HG02981 (cell line): ENCODE data around the gene FGGY.
"Not testable (repeated sequence)": the region's sequence is repeated elsewhere in the genome, so short reads cannot be mapped to it uniquely, and the experiment has no call there.

Experiments used
- ATAC-seq: cut with Tn5 transposase; IDR thresholded peaks from one replicate; pipeline ENCODE4 v1.9.1; 2021; ENCODE audit warnings: mild to moderate bottlenecking, moderate library complexity; ENCODE audit not compliant: unreplicated experiment

The FGGY gene

DNA sequence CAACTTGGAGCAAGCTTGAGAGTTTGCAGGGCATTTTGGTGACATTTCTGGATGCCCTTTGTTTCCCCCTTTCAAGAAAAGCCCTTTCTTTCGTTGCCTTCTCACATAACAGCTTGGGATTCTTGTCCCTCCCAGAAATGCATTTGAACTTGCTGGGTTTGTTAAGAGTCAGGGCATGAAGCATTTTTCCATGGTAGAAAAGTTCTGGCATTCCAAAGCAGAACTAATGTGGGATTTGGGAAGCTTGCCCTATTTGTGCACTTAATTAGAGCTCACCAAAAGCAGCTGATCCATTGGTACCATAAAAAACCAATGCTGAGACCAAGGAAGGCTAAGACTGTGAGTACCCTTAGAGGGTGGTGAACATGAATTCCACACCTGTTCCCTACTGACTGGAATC is 418.1 kb downstream of the FGGY start:
- no peak for ATAC-seq

DNA sequence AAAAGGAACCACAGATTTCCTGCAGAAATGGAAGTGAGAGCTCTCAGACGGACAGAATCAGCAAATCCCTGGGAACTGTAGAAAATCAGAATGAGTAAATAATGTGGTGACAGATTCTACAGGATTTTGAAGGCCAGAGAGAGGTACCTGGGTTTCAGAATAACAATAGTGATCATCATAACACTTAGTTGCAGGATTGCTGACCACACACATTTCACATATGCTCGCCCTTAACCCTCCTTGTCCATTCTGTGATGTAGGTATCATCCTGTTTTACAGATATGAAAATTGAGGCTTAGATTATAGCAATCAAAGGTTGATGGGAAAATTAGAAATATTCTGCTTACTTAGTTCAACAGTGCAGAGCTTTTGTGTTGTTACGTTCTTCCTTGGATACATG is 419.9 kb downstream of the FGGY start:
- no peak for ATAC-seq

DNA sequence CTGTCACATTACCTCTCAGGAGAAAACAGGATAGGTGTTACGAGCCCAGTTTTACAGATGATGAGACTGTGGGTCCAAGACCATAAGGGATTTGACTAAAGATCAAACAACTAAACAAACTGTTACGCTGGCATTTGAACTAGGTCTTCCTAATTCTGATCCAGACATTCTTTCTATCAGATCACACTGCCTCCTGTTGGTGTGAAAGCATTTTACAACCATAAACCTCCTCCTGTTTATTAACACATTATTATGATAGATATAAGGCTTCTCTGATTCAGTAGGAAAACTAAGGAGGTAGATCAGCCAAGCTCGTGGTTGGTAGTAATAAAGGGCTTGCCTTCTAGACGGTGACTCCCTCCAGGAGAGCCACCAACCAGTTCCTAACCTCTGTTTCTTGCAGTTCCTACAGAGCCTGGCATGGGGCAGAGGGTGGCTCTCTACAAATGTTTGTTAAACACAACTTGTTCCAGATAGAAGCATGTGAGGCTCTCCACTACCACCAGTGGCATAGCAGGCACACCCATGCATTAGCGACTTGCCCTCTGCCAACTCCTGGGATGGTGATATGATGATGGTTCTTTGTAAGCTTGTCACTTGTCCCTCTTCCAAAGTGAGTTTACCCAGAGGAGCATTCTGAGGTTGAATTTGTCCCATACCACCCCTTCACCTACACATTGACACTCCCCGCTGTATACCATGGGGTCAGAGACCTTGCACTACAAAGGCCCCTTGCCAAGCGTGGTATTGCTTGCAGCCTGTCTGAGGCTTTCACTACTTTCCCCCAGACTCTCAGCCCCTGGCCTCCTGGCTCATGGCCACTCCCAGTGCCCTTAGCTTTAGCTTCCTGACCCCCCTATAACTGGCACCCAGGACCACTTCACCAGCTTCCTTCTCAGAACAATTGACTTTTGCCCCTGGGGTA is 421.4 kb downstream of the FGGY start:
- no peak for ATAC-seq

DNA sequence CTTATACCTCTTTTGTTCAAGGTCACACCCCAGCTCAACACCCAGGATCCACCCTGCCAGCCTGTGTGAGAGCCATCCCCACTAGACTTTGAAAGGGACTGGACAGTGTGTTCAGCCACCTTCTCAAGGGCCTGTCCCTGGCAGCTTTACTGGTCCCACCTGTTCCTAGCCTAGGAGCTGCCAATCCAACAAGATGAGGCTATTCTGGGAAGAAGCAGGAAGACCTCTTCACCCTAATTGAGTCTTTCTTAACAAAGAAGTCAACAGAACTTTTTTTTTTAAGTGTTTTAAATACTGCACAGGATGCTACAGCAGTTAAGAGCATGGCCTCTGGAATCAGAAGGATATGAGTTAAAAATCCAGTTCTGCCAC is 422.1 kb downstream of the FGGY start:
- ATAC-seq = no peak

DNA sequence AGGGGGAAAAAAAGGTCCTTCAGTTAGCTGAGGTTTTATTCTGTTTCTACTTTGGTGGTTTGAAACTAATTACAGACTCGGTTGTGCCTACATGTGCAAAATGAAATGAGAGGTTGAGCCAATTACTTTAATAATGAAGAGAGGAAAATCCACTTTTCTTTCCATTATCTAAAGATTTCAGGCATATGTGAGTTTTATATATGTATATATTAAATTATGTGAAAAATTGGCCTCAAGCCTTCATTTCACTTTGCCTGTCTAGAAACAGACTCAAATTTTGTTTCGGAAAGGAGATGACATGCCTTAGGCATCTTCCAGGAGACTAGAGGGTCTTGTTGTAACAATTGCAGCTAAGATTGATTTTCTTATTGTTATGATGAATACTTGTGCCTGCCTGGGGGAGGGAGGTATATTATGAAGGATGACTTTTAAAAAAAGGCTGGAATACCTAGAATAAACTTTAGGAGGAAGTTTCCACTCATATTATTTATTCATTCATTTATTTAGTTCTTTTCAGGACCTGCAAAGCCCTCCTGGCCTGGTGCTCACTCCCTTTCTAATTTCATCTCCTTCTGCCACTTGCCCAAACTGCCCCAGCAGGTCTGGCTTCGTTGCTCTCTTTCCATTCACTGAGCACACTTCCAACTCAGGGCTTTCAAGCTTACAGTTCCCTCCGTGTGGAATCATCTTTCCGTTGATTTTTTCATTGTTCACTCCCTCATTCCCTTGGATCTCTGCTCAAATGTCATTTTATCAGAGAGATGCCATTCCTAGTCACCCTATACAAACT is 423.6 kb downstream of the FGGY start:
- ATAC-seq = no peak

DNA sequence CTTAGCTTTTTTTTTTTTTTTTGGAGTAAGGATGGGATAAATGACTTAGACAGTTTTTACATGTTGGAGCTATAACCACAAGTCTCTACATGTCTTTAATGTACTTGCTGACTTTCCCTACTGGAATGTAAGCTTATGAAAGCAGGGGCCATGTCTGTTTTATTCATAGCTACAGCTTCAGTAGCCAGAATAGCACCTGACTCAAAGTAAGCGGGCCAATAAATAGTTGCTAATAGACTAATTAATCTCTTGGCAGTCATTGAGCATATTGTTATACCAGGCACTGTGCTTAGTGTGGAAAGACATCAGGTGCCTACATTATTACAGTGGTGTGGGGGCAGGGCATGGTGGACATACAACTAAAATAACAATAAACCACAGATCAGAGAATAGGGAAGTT is 433.4 kb downstream of the FGGY start:
- no peak for ATAC-seq

DNA sequence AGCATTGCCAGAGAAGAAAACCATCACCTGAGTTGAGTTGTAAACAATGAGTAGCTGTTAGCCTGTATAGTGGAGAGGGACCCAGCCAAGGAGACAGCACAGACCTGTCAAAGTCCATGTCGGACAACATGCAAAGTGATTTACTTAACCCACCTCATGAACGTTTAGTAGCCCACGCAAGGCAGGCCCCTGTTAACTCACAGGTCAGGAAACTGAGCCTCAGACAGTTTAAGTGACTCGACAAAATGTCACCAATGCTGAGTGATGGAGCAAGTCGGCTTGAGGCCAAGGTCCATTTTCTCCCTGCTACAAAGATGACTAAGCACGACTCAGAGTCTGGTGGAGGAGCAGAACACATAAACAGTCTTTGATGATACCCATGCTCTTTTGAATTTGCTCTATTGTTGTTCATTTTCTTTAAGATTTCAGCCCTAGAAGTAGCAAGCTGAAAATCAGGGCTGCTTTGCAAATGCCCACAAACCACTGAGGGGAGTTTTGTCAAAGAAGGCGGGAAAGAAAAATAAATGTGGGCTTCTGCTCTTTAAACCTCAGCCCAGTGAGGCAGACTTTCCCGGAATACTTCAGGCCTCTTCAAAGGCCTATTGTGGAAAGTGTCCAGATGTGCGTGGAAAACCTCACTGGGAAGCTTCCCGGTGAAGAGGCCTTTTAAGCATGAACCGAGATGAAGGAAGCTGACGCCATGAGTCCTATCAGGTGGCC is 434.0 kb downstream of the FGGY start:
- no peak for ATAC-seq

DNA sequence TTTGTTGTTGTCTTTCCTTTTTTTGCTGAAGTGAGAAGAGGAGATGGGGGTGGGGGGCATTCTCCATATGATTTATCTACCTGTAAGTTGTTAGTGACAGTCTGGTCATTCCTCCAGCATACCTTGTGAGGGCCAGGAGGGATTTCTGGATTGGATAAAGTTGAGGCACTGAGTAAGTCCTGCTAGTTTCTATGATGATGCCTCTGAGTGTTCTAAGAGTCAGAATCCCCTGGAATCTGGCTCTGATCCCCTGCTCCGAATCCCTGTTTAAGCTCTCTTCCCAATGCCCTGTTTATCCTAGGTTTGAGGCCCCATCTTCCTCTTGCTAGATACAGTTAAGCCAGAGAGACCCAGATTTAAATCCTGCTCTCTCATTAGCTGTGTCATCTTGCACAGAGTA is 434.7 kb downstream of the FGGY start:
- ATAC-seq = no peak

DNA sequence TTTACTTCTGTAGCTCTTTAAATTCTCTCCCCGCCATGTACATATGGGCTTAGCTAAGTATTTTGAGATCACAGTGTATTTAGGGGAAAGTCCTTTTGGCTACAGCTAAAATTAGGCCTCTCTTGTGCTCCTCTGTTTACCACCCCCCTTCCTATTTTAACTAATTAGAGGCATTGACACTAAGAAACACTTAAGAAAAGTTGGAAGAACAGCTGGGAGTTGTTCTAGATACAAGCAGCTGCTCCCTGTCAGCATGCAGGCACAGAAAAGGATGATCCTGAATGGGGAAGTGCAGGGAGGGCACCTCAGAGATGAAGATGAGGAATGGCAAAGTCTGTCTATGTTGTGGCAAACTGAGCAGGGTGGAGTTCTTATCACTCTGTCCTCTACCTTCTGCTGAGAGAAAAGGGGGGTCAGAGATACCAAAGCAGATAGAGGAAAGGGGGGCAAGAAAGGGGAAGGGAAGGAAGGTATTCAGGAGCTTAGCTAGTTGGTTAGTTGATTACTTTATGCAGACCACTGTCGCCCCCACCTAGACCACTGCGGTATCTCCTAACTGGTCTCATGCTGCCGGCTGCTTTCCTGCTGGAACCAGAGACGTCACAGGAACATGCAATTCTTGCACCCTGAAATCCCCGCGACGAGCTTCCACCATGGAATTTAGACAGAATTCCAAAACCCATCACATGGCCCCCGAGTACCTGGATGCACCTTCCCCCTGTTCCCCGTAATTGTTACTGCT is 435.5 kb downstream of the FGGY start:
- ATAC-seq = no peak

DNA sequence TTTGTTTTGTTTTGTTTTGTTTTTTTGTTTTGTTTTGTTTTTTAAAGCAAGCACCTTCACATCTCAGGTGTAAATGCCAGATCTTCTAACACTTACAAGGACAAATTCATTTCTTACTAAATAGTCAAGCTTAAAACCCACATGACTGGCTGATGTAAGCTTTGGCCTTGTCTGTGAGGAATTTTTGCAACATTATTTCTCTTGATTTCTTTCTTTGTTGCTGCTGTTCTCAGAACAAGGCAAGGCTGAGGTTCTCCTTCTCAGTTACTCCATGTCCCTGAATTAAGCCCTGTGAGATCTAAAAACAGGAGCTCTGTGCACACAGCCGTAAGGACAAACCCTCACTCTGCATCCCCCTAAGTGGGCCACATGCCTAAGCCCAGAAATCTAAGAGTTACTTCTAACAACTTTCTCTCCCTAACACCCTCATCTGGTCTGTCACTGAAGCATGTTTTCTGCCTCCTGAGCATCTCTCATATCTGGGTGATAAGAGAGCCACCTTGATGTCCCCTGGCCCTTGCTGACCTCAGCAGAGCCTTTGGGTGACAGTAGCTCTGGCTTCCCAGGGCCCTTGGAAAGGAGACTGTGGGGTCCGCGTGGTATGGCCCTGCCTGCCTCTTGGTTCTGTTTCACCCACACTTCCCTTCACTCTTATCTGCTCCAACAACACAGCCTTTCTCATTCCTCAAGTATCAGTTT is 436.7 kb downstream of the FGGY start:
- no peak for ATAC-seq

DNA sequence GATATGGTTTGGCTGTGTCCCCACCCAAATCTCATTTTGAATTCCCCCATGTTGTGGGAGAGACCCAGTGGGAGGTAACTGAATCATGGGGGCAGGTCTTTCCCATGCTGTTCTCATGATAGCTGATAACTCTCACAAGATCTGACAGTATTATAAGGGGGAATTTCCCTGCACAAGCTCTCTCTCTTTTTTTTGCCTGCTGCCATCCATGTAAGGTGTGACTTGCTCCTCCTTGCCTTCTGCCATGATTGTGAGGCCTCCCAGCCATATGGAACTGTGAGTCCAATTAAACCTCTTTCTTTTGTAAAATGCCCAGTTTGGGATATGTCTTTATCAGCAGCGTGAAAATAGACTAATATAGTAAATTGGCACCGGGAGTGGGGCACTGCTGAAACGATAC is 439.0 kb downstream of the FGGY start:
- not testable (repeated sequence) for ATAC-seq

DNA sequence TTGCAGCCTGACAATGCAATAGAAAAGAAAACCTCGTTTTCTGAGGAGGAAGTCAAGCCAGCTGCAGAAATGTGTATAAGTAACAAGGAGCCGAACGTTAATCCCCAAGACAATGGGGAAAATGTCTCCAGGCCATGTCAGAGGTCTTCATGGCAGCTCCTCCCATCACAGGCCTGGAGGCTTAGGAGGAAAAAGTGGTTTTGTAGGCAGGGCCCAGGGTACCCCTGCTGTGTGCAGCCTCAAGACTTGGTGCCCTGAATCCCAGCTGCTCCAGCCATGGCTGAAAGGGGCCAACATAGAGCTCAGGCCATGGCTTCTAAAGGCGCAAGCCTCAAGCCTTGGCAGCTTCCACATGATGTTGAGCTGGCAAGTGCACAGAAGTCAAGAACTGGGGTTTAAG is 439.9 kb downstream of the FGGY start:
- no peak for ATAC-seq

DNA sequence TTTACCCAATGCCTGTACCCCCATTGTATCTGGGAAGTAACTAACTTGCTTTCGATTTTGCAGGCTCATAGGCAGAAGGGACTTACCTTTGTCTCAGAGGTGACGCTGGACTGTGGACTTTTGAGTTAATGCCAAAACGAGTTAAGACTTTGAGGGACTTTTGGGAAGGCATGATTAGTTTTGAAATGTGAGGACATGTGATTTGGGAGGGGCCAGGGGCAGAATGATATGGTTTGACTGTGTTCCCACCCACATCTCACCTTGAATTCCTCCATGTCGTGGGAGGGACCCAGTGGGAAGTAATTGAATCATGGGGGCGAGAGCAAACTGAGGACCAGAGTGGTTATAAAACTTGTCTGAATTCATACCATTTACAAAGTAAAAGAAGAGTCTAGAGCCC is 440.7 kb downstream of the FGGY start:
- ATAC-seq = no peak

DNA sequence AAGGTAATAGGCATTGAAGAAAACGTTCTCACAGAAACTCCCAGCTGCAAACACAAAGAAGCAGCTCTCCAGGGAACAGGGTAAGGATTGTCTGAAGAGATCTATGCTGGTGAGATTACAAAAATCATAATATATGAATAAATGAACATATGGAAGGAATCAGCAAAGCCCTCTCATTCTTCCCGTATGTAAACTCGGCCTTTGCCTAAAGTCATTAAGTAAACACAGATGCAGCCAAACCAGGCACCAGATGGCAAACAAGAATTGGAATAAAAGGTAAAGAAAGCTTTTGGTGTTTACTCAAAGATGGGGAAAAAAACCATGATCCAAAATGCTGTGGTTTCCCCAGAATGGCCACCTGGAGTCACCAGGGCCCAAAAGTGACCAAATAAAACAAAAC is 441.3 kb downstream of the FGGY start:
- ATAC-seq = no peak

DNA sequence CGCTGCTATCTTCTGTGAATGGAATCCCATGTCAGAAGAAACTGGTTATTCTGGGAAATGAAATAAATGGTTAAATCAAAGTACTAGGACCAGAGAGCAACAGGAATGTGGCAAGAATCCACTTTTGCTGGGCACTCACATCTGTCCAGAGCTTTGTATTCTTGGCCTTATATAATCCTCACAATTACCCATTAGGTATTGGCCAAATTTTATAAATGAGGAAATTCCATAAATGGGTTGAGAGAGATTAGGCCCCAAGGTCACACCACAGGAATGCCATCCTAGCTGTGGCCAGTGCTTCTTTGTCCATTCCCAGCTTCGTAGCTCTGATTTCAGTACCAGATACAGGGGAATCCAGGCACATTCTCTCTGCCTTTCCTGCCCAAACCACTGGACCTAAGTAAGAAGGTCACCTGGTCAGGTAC is 441.7 kb downstream of the FGGY start:
- no peak for ATAC-seq

DNA sequence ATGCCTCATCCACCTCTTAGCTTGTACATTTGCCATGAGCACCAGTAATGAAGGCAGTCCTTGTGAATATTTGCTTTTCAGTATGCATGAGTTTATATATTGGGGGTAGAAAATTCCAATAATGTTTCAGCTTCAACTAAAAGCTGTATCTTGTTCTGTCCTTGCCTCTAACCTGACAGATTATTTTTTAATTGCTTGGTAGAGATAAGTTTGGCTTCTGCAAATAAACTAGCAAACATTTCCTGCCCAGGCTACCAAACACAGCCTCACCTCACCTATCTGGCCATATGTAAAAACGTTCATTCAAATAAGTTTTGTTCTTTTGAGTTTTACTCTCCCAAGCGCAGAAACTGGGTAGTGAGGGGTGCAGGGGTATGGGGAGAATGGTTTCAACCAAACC is 442.2 kb downstream of the FGGY start:
- ATAC-seq = no peak

DNA sequence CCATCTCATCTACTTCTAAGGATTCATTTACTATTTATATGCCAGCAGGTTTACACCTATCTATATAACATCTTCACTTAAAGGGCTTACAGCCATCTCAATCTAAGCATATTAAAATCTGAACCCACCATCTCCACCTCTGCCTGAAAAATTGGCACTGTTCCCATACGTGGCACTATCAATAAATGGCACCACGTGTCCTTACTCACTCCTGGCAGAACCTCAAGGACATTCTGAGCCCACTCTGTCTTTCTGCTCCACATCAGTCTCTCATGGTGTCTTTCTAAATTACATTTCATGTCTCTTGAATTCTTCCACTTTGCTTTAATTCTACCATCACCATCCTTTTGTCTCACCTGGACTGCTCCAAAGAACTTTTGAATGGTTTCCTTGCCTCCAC is 445.6 kb downstream of the FGGY start:
- no peak for ATAC-seq

DNA sequence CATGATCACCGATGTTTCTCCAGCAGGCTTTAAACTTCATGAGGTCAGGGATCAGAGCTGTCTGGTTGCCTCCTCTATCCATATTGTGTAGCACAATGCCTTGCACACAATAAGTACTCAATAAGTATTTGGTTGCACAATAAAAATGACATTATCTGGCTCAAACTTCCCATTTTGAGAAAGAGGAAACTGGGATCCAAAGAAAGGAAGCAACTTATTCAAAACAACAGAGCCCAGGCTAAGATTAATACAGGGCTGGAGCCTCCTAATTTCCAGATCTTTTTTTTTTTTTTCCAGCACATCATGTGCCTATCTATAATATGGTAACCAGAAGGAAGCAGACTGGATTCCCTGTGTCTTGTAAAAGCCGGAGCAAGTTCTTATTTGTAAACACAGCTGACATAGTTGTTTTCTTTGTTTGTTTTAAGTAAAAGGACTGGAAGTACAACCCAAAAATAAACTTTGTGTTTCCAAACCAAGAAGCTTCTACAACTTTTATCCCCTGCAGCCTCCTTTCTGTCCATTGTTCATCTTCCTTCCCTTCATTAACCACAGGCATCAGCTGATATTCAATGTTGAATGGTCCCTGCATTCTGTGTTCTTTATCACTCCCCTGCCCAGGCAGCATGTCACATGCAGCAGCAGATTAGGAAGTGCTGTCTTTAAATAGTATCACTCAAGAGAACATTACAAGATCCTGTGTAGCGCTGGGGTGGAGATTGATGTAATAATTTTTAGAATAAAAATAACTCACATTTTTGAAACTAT is 446.6 kb downstream of the FGGY start:
- ATAC-seq = no peak

DNA sequence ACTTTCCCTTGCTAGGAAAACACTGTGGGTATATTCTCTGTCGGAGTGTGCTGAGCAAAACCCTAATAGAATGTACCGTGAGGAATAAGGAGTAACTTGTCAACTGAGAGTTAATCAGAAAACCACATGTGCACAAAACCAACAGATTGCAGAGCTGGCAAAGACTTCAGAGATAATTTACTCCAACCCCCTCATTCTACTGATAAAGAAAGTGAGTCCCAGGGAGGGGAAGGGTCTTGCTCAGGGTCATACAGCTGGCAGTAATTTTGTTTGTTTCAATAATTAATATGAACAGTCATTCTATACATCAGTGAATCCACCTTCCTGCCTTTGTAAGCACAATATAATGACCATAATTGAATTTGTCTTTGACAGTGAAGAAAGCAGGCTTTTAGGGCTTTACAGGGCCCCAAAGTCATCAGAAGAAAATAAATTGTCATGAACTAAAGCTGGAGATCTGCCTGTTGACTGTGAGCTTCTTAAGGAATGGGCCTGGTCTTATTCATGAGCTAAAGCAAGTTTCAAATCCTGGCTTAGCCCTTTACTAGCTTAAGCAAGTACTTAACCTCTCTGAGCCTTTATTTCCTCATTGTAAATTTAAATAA is 450.6 kb downstream of the FGGY start:
- ATAC-seq = no peak
